K562 treated with DMSO at 1 percent for 48 hours (cell line): ENCODE results near the gene F12. TPM values are rescaled to one million over a fixed set of nuclear protein-coding genes. Genes with fewer than 3 reads are reported as not detected.

Experiments used
- total RNA-seq: library from RNA; unstranded; fragments of 300-600 nt; gene quantifications from 2 replicates; pipeline ENCODE4 v1.2.3, GENCODE V29; 2022; ENCODE audit warnings: low replicate concordance; ENCODE audit errors: extremely low read depth

The F12 gene
- not detected in 2 replicates for total RNA-seq

DNA sequence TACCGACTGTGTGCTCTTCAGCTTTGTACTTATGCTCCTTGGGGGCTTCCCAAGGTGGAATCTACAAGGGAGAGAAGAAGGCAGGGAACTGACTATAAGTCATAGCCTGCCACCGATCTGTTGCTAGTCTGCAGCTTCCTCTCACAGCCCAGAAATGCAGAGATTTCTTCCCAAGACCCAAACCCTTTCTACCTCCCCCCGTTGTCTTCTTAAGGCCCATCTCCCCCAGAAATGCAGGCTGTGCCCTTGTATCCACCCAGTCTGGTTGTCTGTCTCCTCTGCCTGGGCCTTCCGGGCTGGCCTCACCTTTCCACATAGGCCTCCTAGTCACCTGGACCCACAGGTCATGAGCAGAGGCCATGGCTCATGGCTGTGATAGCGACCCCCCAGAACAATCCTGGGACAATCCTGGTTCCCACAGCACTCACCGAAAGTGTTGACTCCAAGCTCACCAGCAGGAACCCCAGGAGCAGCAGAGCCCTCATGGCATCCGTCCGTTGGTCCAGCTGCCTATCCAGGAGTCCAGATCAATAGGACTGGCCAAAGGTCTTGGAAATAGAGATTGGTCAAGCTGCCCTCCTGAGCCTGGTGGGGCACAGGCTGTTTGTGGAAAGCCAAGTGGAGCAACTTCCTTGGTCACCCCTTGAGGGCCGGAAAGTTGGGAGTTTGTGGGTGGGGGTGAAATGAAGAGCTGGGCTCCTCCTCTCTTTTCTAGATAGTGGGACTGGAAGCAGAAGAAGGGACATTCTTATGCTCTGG is at the start of gene F12:
Gene F12, minus strand, starts transcription at position 522 of the 759 bp plus-strand sequence. Its CDS starts 37 bp downstream, at position 485.

DNA sequence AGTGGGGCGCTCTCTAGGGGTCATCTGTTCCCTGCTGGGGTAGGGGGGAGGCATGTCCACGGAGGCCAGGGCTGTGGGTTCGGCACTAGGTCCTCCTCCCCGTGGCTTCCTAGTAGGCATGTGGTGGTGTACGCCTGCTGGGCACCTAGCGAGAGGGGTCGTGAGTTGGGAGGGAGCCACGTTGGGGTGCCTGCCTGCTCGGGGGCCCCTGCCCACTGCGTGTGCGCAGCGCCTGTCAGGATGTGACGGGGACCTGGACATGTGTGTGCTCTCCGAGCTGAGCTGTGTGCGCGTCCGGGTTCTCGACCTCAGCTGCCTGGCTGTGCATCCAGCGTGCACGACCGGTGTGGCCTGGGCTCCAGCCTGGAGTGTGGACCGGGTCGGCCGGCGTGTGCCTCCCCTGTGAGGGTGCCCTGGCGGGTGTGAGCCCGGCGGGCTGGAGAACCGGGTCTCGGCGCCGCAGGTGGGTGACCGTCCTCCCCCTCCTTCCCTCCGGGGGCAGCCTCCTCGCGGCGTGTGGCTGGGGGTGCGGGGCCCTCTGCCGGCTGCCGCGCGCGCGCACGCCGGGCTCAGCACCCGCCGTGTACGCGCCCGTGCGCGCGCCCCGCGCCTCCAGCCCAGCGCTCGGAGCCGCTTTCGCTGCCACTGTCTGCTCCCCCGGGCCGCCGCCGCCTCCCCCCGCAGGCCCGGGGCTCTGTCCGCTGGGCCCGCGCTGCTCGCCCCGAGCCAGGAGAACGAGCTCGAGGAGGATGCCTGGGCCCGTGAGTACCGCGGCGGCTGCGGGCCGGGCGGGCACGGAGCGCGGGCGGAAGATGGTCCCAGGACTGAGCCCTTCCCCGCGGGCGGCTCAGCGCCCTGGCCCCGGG is 37.1 kb upstream of the F12 start, which contains the start of gene PRR7:
Gene PRR7, plus strand, starts transcription at position 615 of the 866 bp plus-strand sequence. CDS start 8,254 bp downstream, outside the sequence.

DNA sequence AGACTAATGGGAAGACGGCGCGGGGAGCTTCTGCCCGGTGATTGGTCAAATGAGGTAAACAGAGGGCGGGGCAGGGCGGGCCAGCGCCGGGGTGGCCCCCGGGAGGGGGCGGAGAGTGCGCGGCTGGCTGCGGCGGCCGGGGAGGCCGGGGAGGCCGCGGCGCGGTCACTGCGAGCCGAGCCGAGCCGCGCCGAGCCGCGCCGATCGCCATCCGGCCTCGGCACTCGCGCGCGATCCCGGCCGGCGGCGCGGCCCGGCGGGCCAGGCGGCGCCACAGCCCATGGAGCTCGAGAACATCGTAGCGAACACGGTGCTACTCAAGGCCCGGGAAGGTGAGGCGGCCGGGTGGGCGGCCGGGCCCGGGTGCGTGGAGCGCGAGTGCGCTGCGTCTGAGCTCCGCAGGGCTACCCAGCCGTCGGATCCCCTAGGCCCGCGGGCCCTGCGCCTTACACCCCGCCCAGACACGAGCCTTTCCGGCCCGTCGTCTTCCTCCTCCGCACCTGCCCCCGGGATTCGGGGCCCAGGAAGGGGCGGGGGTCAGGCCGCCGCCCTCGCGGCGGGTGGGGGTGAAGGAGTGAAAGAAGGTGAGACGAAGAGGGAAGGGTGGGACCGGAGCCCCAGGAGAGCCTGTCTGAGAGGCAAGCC is 17.3 kb upstream of the F12 start, which contains the start of gene GRK6:
Gene GRK6, plus strand, starts transcription at position 111 of the 645 bp plus-strand sequence. Its CDS starts 170 bp downstream, at position 281.

DNA sequence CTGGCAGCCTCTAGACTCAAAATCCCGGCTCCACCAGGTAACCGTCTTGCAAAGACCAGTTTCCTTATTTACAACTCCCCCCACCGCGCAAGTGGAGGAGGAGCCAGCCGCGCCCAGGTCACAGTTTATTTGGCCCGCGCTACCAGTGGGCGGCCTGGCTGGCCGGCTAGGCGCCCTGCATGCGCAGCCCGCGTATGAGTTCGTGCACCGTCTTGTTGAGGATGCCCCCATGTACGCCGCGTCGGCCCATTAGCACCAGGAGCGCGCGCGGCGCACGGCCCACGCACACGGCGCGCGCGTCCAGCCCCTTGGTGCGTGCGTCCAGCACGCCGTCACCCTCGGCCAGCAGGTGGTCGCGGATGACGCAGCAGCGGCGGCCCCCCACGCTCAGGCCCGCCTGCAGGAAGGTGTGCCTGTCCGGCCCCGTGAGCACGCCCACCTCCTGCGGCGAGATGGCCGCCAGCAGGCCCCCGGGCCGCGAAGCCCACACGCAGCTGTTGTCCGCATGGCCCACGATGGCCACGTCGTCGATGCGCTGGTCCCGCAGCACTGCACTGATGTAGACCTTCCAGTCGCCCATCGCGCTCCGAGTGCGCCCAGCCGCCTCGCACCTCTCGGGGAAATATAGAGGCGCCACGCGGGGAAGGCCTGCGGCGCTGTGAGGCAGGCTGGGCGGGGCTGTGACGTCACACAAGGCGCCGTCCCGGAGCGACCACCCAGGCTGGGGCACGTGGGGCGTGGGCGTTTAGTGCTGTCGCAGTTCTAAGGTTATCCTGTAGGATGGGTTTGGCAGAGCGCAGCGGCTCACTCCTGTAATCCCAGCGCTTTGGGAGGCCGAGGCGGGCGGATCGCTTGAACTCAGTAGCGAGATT is 9.1 kb downstream of the F12 start, which contains the start of gene PFN3:
Gene PFN3, minus strand, starts transcription at position 665 of the 872 bp plus-strand sequence. Its CDS starts 85 bp downstream, at position 580.

DNA sequence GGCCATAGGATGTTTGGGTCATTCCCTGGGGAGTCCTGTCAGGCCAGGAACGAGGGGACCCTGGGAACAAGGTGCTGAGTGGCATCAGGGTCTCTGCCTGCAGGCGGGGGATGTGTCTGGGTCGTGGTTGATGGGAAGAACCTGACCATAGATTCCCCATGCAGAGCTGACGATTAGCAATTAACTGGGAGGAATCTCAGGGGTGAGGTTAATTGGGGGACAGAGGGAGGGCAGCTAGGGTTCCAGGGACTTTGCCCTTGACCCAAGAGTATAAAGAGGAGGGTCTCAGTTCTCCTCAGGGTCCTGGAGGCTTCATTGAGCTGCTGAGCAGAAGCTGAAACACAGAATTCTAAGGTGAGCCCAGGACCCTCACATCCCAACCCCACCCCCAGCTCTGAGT is 25.2 kb downstream of the F12 start, which contains the start of gene SLC34A1:
Gene SLC34A1, plus strand, starts transcription at position 301 of the 400 bp plus-strand sequence. CDS start 1,308 bp downstream, outside the sequence.

DNA sequence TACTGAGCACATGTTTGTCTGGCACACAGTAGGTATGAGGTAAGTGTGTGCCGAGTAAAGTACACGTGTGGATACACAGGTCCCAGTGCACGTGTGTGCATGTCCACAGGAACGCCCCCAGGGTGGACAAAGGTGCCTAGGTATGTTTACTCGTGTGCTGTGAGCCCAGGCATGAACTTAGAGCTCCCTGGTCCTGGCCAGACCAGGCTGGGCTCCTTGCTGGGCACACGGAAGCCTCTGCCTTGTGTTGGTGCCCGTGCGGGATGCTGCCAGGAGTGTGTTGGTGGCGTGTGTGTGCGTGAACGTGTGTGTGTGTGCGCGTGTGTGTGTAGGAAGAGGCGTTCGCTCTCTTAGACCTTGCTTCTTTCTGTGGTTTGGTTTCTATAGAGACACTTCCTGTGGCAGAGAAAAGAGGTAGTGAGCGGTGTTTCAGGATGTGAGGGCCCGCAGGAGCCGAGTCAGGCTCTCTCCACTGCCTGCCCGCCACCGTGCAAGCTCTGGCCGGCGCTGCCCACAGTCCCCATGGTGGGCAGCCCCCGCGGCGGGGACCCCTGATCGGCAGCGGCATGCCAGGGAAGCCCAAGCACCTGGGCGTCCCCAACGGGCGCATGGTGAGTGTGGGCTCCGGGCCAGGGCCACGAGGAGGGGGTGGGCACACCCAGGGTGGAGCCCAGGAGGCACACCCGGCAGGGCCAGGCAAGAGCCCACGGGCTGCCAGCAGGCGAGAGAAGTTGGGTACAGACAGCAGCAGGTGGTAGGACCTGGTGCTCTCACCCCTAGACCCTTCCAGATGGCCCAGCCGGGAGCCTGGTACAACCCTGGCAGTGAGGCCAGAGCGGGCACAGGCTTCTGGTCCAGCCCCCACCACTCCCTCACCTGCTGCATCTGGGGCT is 51.7 kb downstream of the F12 start, which contains the start of gene RGS14:
Gene RGS14, plus strand, starts transcription at position 466 of the 893 bp plus-strand sequence. Its CDS starts 101 bp downstream, at position 567.

Other genes starting within 250 kb of the F12 start
- not detected in 2 replicates for gene RAB24, start 105.8 kb downstream of the F12 start, total RNA-seq
- not detected in 2 replicates for gene PRELID1, start 105.8 kb downstream of the F12 start, total RNA-seq
- gene MXD3, start 97.7 kb downstream of the F12 start, total RNA-seq = not detected in 2 replicates
- 1,046 TPM in 1 of 2 replicates, not detected in the other for gene LMAN2, start 57.9 kb downstream of the F12 start, total RNA-seq
- gene RGS14, start 51.6 kb downstream of the F12 start, total RNA-seq = not detected in 2 replicates
- not detected in 2 replicates for gene SLC34A1, start 25.1 kb downstream of the F12 start, total RNA-seq
- not detected in 2 replicates for gene PFN3, start 8.9 kb downstream of the F12 start, total RNA-seq
- not detected in 2 replicates for gene GRK6, start 17.1 kb upstream of the F12 start, total RNA-seq
- not detected in 2 replicates for gene PRR7, start 37.2 kb upstream of the F12 start, total RNA-seq
- not detected in 2 replicates for gene DBN1, start 64.1 kb upstream of the F12 start, total RNA-seq
- gene PDLIM7, start 88.0 kb upstream of the F12 start, total RNA-seq = not detected in 2 replicates
- not detected in 2 replicates for gene DOK3, start 100.3 kb upstream of the F12 start, total RNA-seq
- gene DDX41, start 107.4 kb upstream of the F12 start, total RNA-seq = not detected in 2 replicates
- gene FAM193B, start 145.0 kb upstream of the F12 start, total RNA-seq = not detected in 2 replicates
- 295 TPM in 1 of 2 replicates, not detected in the other for gene TMED9, start 182.6 kb upstream of the F12 start, total RNA-seq
- not detected in 2 replicates for gene B4GALT7, start 190.6 kb upstream of the F12 start, total RNA-seq